Fibroblast of skin of abdomen (primary cell): ENCODE data around the gene CDK6.

Experiments
- DNase-seq: peaks from one replicate; pipeline ENCODE4 v3.0.0-alpha.2; 2013

Gene CDK6

GRCh38 chr7:92826258-92826938, 10.0 kb downstream of the CDK6 start:
- no peak for DNase-seq

- DNase-seq: no peak
These were observed 11.4 kb downstream of the CDK6 start for GRCh38 chr7:92824901-92825480.

- DNase-seq: no peak
These were observed 11.9 kb downstream of the CDK6 start for GRCh38 chr7:92824450-92824849.

GRCh38 chr7:92823042-92823441, 13.3 kb downstream of the CDK6 start:
- DNase-seq: no peak

- no peak for DNase-seq
These were observed 16.2 kb downstream of the CDK6 start for GRCh38 chr7:92820191-92820590.

- DNase-seq: no peak
These were observed 19.0 kb downstream of the CDK6 start for GRCh38 chr7:92817398-92817797.

- DNase-seq: no peak
These were observed 21.0 kb downstream of the CDK6 start for GRCh38 chr7:92815412-92815811.

GRCh38 chr7:92813390-92814024, 22.9 kb downstream of the CDK6 start:
- DNase-seq: peak; percentile 59

GRCh38 chr7:92811158-92811557, 25.2 kb downstream of the CDK6 start:
- DNase-seq: no peak

GRCh38 chr7:92809760-92810573, 26.4 kb downstream of the CDK6 start:
- DNase-seq: peak; percentile 94

- DNase-seq: no peak
These were observed 27.0 kb downstream of the CDK6 start for GRCh38 chr7:92809397-92809759.

- no peak for DNase-seq
These were observed 27.7 kb downstream of the CDK6 start for GRCh38 chr7:92808635-92809034.

- peak; percentile 42 for DNase-seq
These were observed 28.4 kb downstream of the CDK6 start for GRCh38 chr7:92808006-92808405.

- DNase-seq: no peak
These were observed 29.9 kb downstream of the CDK6 start for GRCh38 chr7:92806496-92806895.

- DNase-seq: no peak
These were observed 34.0 kb downstream of the CDK6 start for GRCh38 chr7:92802406-92802805.

- no peak for DNase-seq
These were observed 36.7 kb downstream of the CDK6 start for GRCh38 chr7:92799446-92800211.

GRCh38 chr7:92798517-92799249, 37.7 kb downstream of the CDK6 start:
- no peak for DNase-seq

GRCh38 chr7:92797693-92798092, 38.7 kb downstream of the CDK6 start:
- DNase-seq: no peak

- DNase-seq: peak; percentile 71
These were observed 39.1 kb downstream of the CDK6 start for GRCh38 chr7:92797284-92797683.

GRCh38 chr7:92794831-92795230, 41.5 kb downstream of the CDK6 start:
- no peak for DNase-seq

- no peak for DNase-seq
These were observed 42.0 kb downstream of the CDK6 start for GRCh38 chr7:92794391-92794790.
